GM20000 (cell line): Measurements from ENCODE around the gene TXNRD1.
"Not testable (repeated sequence)": the region's sequence is repeated elsewhere in the genome, so short reads cannot be mapped to it uniquely, and the experiment has no call there.

Experiments
- DNase-seq: peaks from one replicate; pipeline ENCODE4 v3.0.0; 2012; ENCODE audit warnings: low spot score
- TF ChIP-seq, protein P1 (sequence below): IDR thresholded peaks from 2 replicates; pipeline ENCODE4 v1.5.1; 2012; ENCODE audit warnings: mild to moderate bottlenecking, control low read depth; ENCODE audit errors: extremely low read depth, missing control alignments

Gene TXNRD1

DNA sequence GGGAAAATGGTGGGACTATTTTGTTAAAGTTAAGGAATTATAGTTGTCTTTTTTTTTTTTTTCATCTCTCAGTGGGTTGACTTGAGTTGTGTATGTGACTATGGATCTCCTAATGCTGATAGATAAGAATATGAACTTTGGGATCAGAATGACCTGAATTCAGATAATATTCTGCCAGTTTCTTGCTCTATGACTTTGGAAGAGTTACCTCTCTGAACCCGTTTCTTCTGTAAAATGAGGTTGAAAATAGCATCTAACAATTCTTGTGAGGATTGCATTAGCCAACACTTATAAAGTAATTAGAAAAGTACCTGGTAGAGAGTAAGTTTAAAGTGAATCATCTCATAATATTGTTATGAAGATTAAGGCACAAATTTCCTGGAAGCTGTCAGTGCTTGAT, 106.4 kb downstream of the TXNRD1 start:
- TF ChIP-seq, protein P1, sequence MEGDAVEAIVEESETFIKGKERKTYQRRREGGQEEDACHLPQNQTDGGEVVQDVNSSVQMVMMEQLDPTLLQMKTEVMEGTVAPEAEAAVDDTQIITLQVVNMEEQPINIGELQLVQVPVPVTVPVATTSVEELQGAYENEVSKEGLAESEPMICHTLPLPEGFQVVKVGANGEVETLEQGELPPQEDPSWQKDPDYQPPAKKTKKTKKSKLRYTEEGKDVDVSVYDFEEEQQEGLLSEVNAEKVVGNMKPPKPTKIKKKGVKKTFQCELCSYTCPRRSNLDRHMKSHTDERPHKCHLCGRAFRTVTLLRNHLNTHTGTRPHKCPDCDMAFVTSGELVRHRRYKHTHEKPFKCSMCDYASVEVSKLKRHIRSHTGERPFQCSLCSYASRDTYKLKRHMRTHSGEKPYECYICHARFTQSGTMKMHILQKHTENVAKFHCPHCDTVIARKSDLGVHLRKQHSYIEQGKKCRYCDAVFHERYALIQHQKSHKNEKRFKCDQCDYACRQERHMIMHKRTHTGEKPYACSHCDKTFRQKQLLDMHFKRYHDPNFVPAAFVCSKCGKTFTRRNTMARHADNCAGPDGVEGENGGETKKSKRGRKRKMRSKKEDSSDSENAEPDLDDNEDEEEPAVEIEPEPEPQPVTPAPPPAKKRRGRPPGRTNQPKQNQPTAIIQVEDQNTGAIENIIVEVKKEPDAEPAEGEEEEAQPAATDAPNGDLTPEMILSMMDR, result no peak
- no peak for DNase-seq

DNA sequence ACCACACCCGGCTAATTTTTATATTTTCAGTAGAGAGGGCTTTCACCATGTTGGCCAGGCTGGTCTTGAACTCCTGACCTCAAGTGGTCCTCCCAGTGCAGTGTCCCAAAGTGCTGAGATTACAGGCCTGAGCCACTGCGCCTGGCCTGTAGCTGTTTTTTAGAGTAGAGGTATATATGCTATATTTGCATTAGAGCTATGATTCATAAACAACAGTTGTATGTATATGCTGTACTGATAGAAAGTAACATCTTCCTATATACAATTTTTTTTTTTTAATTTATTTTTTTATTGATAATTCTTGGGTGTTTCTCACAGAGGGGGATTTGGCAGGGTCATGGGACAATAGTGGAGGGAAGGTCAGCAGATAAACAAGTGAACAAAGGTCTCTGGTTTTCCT, 107.0 kb downstream of the TXNRD1 start:
- not testable (repeated sequence) for DNase-seq

DNA sequence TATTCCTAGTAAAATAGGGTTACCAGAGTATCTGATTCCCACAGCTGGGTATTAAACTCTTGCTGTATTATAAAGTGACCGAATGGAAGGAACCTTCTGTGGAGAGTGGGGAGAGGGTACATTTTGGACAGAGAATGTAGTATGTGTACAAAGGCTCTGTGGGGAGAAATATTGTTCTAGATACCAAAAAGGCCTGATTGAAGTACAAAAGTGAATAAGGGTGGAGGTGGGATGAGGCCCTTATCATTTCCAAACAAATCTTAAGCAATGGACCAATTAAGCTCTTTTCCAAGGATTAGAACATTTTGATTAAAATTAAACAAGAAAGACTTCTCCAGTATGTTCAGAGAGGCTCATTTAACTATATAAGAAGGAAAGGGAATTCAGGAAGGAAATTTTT, 108.3 kb downstream of the TXNRD1 start:
- TF ChIP-seq, protein P1, result no peak
- DNase-seq, result no peak

DNA sequence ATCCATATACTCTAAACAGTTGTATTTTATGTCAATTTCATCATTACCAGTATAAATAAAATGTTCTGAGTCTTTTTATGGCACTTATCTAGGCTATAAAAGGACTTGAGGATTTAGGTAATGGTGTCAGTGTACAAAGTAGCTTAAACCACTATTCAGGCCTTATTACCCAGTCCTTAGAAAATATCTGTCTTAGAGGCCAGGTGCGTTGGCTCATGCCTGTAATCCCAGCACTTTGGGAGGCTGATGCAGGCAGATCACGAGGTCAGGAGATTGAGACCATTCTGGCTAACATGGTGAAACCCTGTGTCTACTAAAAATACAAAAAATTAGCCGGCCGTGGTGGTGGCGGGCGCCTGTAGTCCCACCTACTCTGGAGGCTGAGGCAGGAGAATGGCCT, 112.7 kb downstream of the TXNRD1 start:
- DNase-seq, result not testable (repeated sequence)

DNA sequence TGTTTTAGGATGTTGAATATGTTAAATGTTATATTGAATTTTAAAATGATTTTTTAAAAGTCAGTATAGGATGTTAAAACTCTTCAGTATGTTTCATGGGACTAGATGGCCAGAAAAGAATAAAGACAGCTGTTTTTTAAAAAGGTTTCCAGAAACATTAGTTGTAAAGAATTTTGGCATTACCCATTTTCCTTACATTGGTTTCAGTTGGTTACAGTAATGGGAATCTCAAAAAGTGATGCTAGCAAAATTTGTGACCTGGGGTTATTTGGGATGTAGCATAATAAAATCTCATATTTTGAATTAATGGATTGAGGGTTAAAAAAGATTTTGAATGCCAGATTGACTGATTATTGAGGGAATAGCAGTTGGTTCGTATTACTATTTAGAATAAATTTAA, 113.2 kb downstream of the TXNRD1 start:
- TF ChIP-seq, protein P1, result no peak
- DNase-seq, result no peak

DNA sequence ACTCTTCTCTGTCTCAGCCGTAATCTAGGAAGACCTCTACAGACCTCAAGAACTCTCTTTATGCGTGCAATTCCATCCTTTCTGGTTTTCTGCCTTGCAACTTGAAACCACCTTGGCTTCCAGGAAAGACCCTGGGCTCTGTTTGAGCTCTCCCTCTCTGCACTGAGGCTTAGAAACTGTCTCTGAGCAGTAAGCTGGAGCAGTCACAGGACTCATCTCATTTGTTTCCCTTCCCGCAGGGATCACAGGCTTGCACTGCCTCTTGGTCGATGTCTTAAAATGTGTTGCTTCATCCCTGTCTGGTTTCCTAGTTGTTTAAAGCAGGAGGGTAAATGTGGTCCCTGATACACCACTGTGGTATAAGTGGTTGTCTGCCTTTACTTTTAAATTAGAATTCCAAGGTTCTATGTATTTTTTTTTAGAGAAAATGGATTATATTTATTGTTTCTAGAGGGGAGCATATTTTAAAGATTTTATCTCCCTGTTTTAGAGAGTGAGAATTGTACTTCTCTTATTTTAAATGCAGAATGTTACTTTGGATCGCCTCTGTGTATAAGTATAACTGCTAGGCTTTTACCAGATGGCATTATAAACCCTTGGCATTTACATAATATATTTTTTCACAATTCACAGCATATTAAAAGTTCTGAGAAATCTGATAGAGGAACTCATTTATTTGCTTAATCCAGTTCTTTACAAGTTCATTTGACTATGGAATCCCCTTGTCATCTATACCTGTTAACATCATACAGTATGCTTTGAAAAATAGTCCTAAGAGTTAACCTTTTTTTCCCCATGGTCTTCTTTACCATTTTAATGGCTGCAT, 114.3 kb downstream of the TXNRD1 start:
- TF ChIP-seq, protein P1, result no peak
- no peak for DNase-seq

DNA sequence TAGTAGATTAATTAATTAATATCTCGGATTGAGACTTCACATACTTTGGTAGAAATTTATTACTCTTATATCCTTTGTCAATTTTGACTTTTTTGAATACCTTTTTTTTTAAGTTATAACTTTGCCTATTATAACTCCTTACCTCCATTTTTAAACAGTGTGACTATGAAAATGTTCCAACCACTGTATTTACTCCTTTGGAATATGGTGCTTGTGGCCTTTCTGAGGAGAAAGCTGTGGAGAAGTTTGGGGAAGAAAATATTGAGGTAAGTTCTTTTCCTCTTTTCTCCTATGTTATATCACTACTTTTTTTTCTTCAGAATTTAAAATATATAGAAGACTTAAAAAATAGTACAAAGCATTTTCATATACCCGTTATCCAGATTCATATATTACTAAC, 115.8 kb downstream of the TXNRD1 start:
- DNase-seq, result no peak
- TF ChIP-seq, protein P1, result no peak

DNA sequence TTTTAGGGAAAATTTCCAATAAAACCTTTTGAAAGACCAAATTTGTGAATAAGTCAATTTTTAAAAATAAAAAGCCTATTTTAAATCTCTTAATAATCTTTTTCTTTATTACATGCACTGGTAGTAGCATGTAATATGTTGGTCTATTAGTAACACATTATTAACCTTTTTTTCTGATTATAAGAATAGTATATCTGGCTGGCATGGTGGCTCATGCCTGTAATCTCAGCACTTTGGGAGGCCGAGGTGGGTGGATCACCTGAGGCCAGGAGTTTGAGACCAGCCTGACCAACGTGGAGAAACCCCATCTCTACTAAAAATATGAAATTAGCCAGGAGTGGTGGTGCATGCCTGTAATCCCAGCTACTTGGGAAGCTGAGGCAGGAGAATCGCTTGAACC, 116.7 kb downstream of the TXNRD1 start:
- DNase-seq, result not testable (repeated sequence)

DNA sequence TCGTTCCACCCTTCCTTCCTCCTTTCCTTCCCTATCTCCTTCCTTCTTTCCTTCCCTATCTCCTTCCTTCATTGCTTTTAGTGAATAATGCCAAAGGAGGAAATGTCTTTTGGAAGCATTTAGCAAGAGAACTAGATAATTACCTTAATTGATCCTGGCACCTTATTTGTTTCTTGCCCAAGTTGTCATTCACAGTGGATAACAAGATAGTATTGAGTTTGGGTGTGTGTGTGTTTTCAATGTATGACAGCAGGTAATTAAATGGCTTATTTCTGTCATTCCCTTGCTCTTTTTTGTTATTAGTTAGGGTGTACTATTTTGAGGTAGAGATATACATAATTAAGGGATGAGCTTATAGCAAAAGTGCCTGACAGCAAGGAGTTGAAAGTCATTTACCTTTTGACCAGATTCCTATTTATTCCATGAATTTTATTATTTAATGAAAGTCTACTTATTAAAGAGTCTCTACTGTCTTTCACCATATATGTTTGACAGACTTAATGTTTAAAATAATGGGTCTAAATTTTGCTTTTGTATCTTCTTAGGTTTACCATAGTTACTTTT, 118.2 kb downstream of the TXNRD1 start:
- DNase-seq, result no peak

More for the DNA sequence above, 118.2 kb downstream of the TXNRD1 start:
- TF ChIP-seq, protein P1, result no peak
